NCI-H2227 treated with DMSO at 0.1 percent for 48 hours (cell line): Measurements from ENCODE around the gene OPRPN.

Experiments used
- DNase-seq: peaks from one replicate; lab custom pipeline; 2025; lab: John Stamatoyannopoulos, UW

Gene OPRPN, protein sequence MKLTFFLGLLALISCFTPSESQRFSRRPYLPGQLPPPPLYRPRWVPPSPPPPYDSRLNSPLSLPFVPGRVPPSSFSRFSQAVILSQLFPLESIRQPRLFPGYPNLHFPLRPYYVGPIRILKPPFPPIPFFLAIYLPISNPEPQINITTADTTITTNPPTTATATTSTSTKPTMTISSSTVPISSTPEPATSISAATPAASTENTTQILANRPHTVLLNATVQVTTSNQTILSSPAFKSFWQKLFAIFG

DNA sequence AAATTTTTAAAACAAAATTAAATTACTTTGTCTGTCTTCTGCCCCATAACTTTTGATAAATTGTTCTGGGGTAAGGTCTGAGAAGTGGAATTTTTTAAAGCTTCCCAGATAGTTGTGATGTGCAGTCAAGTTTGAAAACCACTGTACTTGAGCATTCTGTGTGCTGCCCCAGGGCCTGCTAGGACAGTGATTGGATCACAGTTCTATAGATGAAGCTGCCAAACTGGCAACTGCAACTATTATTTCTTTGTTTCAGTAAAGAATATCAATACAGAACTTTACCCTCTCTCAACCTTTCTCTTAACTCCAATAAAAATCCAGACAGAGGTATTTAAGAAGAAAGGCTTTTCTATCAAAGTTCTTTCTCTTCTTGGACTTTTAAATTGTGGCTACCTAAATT, at the start of gene OPRPN:
OPRPN (plus strand) TSS at position 361 of the 400 bp plus-strand sequence. CDS start 1,346 bp downstream, outside the sequence.
- DNase-seq: no peak

DNA sequence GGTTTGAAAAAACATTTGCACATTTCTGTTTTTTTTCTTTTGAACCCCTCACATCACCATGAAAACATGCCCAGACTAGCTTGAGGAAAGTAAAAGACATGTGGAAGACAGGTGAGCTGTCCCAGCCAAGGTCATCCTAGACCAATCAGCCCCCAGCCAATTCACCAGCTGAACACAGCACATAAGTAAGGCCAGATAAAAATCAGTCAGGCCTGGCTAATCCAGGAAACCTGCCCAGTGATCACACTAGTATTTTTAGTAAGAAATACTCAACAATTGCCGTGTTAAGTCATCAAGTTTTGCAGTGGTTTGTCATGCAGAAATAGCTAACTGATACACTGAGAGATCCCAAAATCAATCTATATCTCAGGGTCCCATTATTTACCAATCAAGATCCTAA, 41.6 kb upstream of the OPRPN start:
- no peak for DNase-seq

DNA sequence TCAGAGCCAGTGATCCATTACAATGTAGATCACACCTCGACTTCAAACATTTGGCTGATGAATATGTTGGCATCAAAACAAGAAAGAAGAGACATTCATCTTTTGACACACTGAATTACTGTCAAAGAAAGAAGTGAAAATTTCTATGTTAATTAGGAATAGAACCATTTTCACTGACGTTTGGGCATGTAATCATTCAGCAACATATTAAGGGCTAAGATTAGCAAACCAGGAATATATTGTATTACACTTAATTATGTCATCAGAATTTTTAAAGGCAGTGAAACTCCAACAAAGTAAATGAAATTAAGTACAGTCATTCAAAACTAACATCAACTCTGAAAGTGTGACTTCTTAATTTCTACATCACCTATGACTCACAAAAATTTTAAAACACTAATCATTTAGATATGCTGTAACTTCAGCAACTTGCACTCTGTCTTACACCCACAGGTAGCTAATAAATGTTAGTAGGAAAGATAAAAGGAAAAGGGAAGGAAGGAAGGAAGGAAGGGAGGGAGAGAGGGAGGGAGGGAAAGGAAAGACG, 38.6 kb upstream of the OPRPN start:
- no peak for DNase-seq

DNA sequence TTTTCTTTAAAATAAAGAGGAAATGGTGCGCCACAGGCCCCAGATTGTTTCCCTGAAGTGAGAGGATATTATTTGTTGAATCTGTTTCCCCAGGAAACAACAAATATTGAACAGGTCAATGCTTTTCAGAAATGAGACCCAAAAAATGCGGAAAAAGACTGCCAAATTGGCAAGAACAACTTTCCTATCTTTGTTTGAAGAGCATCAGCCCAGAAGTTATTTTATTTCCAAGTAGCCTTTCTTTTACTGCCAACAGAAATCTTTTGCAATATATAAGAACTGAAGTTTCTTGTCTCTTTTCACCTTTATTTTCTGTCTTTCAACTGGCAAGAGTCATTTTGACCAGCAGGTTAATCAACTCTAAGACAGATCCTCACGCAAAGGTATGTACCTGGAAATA, 37.3 kb upstream of the OPRPN start, which contains the start of gene SMR3A:
SMR3A (plus strand) TSS at position 301 of the 400 bp plus-strand sequence. CDS start 1,356 bp downstream, outside the sequence.
- DNase-seq: no peak

DNA sequence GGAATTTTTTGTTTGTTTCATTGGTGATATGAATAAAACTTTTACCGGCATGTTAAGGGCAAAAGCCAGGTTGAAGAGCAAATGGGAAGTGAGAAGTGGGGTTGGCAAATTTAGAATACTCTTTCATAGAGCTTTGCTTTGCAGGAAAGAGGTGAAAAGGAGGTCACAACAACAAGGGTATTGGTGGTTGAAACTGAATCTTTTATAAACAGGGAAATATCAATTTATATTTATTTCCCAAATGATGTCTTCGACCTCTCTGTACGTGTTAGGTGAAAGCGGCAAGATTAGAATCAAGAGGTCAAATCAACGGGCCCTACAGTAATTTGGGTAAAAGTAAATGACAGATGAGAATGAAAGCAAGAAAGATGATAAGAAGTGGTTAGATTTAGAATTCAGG, 33.7 kb upstream of the OPRPN start:
- no peak for DNase-seq

DNA sequence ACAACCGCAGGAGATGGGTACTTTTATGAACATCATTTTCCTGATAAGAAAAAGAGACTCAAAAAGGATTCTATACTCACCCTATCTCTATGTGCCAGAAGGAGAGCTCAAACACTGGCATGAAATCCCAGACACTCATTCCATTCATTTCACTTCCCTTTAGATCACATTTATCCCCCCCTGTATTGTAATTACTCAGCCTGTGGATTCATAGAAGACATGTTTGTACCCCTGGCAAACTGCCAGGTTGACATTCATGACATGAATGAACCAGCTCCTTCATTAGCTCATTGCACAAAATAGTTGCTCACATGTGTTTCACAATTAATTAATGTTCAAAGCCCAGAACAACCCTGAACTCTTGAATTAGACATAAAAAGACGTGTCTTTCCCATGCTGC, 32.3 kb upstream of the OPRPN start:
- DNase-seq: no peak

DNA sequence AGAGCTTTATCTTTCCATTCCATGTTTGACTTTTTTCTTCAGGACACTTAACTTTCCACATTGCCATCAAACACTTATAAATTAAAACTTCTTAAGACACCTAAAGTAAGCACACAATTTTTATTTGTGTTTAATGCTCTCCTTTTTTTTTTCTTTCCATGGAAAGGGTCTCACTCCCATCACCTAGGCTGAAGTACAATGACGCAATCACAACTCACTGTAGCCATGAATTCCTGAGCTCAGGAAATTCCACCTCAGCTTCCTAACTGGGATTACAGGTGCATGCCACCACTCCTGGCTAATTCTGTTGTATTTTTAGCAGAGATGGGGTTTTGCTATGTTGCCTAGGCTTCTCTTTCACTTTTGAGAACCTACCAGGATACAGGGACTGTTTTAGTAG, 29.9 kb upstream of the OPRPN start:
- no peak for DNase-seq

DNA sequence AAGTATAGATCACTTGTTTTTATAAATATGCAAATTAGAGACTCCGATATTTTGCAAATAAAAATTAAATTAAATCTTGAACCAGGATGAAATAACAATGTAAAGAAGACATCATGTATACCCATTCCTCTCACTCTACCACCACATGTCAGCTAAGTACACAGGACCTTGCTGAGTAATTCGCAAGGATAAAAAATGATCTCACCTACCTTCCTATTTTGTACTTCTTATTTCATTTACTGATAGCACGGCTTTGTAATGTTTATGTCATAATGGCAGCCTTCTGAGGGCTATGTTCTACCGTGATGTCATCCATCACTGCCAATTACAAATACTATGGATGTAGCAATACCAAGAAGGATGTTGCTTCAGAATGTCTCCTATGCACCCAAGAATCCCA, 25.8 kb upstream of the OPRPN start:
- DNase-seq: no peak

DNA sequence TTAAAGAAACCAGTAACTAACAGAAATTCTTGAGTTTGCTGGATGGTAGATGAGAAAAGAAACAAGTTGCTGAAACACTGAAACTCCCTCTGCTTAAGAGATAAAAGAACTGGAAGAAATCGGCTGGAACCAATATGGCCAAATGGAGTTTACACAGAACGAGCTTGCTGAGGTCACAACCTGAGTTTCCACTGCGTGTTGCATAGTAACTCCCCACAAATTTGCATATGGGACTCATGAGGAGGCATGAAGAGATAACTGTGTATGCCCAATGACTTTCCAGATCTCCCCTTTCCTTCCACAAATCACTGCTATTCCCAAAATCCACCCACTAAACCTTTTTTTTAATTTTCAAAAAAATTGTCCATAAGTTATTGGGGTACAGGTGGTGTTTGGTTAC, 25.0 kb upstream of the OPRPN start:
- DNase-seq: no peak

DNA sequence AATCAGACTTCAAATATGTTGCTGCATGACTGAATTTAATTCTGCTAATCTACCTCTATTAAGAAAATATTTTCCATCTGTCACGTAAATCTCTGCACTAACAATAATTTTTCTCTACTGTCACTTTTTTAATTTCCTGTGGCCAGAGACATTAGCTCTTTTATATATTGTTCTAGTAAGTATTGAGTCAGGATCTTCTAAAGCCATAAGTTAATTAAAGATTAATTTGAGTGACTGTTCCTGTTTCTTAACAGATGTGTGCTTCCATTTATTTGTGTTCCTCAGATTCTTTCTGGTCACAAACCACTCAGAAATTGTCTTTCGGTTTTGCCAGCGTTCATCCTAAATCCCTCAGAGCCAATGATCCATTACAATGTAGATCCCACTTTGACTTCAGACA, 17.2 kb upstream of the OPRPN start:
- no peak for DNase-seq

DNA sequence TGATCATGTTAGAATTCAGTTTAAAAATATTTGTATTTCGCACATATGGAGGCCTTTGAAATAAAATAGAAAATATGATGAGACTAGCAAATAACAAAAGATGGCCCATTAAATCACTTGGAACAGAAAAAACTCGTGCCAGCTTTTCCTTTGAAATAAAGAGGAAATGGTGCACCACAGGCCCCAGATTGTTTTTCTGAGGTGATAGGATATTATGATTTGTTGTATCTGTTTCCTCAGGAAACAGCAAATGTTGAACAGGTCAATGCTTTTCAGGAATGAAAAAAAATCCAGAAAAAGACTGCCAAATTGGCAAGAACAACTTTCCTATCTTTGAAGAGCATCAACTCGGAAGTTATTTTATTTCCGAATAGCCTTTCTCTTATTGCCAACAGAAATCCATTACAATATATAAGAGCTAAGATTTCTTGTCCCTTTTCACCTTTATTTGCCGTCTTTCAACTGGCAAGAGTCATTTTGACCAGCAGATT, 15.0 kb upstream of the OPRPN start, which contains the start of gene SMR3B:
SMR3B (plus strand) TSS at position 441 of the 491 bp plus-strand sequence. CDS start 1,380 bp downstream, outside the sequence.
- no peak for DNase-seq

DNA sequence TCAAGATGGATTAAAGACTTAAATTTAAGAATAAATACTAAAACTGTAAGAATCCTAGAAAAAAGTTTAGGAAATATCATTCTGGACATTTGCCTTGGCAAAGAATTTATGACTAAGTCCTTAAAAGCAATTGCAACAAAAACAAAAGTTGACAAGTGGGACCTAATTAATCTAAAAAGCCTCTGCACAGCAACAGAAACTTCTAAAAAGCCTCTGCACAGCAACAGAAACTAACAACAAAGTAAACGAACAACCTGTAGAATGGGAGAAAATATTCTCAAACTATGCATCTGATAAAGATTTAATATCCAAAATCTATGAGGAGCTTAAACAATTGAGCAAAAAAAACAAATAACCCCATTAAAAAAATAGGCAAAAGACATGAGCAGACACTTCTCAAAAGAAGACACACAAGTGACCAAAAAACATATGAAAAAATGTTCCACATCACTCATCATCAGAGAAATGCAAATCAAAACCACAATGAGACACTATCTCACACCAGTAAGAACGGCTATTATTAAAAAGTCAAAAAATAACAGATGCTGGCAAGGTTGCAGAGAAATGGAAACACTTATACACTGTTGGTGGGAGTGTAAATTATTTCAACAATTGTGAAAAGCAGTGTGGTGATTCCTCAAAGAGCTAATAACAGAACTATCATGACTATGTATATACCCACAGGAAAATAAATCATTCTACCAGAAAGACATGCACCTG, 5.5 kb upstream of the OPRPN start:
- DNase-seq: no peak

DNA sequence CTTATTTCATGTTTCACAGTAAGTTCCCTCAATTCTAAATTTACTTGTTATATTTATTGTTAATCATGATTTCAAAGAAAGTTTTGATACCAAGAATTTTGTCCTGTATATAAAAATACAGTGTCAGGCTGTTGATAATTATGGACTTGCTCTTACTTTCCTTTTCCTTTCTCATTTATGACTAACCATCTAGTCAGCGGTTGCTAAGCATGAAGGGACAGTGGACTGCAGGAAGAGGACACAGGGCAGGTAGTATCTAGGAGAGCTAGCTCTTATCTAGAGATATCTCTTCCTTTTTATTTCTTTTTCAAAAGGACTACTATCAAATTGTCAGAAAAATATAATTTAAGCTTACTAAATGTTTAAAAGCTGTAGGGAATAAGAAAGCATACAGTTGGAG, 1.6 kb downstream of the OPRPN start:
- no peak for DNase-seq

DNA sequence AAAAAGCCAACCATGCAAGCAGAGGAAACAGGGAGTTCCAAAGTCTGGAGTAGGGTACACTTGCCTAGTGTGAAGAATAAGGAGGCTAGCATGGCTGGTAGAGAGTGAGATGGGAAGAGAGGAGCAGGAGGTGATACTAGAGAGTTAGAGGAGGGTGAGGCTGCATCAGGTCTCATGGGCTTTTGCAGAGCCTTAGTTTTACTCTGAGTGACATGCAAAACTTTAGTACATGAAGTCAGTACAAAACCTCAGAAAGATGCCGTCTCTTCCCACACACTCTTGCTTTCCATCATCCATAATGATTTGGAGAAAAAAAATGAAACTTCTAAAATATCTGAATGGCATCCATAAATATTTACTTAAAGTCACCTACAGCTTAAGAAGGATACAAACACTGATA, 5.0 kb downstream of the OPRPN start:
- no peak for DNase-seq

DNA sequence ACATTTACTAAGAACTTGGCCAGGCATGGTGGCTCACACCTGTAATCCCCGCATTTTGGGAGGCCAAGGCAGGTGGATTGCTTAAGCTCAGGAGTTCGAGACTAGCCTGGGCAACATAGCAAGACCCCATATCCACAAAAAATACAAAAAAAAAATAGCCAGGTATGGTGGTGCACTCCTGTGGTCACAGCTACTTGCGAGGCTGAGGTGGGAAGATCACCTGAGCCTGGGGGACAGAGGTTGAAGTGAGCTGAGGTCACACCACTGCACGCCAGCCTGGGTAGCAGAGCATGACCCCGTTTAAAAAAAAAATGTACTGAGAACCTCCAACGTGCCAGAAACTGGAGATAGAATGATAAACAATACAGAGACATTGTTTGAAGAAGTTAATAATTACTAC, 8.0 kb downstream of the OPRPN start:
- no peak for DNase-seq

DNA sequence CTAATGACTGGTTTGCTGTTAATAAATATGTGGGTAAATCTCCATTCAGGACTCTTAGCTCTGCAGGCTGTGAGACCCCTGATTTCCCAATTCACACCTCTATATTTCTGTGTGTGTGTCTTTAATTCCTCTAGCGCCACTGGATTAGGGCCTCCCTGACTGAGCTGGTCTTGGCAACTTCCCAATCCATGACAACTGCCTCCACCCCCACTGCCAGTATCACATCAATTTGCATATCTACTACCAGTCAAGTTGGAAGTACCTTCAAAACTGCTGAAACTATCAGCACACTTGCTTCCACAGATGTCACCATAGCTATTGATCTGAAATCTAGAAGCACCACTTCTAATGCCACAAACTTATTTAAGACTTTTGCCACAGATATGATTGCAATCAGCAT, 27.6 kb downstream of the OPRPN start:
- no peak for DNase-seq

DNA sequence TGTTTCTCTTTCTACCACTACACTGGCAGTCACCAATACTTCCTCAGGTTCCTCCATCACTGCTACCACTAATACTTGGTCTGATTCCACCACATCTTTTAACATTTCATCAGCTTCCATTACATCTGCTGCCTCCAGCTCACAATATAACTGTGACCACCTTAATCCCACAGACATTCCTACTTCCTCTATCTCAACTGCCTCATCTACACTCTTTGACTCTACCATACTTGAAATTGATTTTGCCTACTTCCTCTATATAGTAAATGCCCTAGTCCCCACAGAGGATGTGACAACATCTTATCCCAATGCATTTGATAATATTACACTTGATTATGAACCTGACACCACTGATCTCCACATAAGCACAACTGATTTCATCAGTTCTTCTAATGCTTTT, 29.0 kb downstream of the OPRPN start:
- DNase-seq: no peak

DNA sequence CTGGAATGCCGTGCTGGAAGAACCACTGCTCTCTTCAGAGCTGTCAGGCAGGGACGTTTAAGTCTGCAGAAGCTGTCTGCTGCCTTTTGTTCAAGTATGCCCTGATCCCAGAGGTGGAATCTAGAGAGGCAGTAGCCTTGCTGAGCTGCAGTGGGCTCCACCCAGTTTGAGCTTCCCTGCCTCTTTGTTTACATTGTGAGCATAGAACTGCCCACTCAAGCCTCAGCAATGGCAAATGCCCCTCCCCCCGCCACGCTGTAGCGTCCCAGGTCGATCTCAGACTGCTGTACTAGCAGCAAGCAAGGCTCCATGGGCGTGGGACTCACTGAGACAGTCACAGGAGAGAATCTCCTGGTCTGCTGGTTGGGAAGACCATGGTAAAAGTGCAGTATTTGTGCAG, 39.5 kb downstream of the OPRPN start:
- DNase-seq: no peak

DNA sequence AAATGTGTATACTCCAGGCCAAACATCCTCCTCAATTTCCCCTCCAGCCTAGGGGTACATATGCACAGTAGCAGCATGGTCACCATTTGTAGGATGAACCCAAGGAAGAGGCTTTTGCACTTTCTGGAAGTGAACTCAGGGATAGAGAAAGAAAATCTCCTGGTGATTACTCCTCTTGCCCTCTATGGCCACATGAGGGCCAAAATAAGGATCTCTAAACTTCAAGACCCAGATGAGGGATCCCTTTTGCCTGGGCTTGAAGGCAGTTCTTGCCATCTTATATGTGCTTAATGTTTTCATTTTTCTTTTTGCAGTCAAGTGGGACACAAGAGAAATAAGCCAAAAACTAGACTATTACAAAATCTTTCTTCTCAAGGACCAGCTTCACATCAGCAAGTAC, 44.7 kb downstream of the OPRPN start:
- DNase-seq: no peak

DNA sequence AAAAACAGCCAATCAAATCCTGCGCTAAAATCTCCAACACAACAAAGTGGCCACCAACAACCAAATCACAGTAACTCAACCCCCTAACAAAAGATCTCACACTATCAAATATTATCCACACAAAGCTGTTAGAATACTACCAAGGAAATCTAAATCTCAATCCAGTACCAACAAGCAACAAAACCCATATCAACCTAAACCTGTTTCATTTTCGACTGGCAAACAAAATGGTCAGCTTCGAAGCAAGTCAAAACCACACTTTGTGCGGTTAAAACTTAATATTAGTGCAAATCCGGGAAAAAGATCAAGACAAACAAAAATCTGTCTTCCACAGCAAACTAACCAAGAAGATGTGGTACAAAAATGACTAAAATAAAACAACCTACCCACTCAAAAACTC, 45.6 kb downstream of the OPRPN start:
- no peak for DNase-seq

DNA sequence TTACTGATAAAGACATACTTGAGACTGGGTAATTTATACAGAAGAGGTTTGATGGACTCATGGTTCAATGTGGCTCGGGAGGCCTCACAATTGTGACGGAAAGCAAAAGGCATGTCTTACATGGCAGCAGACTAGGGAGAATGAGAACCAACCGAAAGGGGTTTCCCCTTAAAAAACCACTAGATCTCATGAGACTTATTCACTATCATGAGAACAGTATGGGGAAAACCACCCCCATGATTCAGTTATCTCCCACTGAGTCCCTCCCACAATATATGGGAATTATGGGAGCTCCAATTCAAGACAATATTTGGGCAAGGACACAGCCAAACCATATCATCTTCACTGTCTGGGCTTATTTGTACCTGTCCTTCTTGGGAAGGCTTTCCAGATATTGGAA, 51.5 kb downstream of the OPRPN start:
- no peak for DNase-seq

DNA sequence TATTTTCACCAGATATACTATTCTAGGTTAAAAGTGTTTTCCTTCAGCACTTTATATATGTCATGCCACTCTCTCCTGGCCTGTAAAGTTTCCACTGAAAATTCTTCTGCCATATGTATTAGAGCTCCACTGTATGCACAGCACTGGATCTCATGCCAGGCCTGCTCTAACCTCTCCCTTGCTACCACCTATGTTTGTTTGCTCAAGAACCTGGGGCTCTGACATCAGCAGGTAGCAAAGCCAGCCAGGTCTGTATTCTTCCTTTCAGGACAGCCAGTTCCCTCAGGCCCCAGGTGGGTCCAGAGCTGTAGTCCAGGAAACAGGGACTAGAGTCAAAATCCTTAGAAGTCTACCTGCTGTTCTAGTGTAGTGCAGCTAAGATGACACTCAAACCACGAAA, 55.2 kb downstream of the OPRPN start:
- no peak for DNase-seq
